Activated CD4-positive, alpha-beta memory T cell treated with anti-CD3 and anti-CD28 coated beads for 36 hours (primary cell): ENCODE results near the gene UCP3. TPM values are rescaled to one million over a fixed set of nuclear protein-coding genes. Genes with fewer than 3 reads are reported as not detected.
A peak's percentile ranks its signal among the peaks of the same experiment; 100 is the strongest.

Experiments
- CTCF ChIA-PET: fragments of 350-600 bp; sonication (Branson Sonifier 250); formaldehyde crosslinking; loops from one replicate; lab custom pipeline; 2021; ENCODE audit warnings: antibody characterized with exemption, inconsistent platforms; lab: Charles Lee
- POLR2A ChIA-PET: fragments of 350-600 bp; sonication (Branson Sonifier 250); formaldehyde crosslinking; loops from one replicate; lab custom pipeline; 2021; ENCODE audit warnings: antibody characterized with exemption; lab: Charles Lee
- DNase-seq: peaks from one replicate; pipeline ENCODE4 v3.0.0-alpha.2; 2020
- H3K27ac Mint-ChIP-seq: one replicate; pipeline ENCODE4 v1.8.0; 2021; ENCODE audit warnings: mixed read lengths
- H3K27me3 Mint-ChIP-seq: one replicate; pipeline ENCODE4 v1.8.0; 2021; ENCODE audit warnings: mixed read lengths
- H3K36me3 Mint-ChIP-seq: one replicate; pipeline ENCODE4 v1.8.0; 2021; ENCODE audit warnings: mixed read lengths
- H3K4me1 Mint-ChIP-seq: one replicate; pipeline ENCODE4 v1.8.0; 2021; ENCODE audit warnings: low read depth, mixed read lengths
- H3K4me3 Mint-ChIP-seq: one replicate; pipeline ENCODE4 v1.8.0; 2021; ENCODE audit warnings: mild to moderate bottlenecking, mixed read lengths
- H3K9me3 Mint-ChIP-seq: one replicate; pipeline ENCODE4 v1.8.0; 2021; ENCODE audit warnings: mixed read lengths
- intact Hi-C: fragments of 100-400 bp; cut with micrococcal nuclease; formaldehyde crosslinking; loops from one replicate; pipeline ENCODE4 v1.15.1; 2023
- total RNA-seq, 2 experiments: library from RNA; stranded (reverse); gene quantifications; one replicate each; pipeline ENCODE4 v1.2.3, GENCODE V29; 2021

The UCP3 gene
- total RNA-seq, 2 experiments from 2014 or later = 1.4 to 2.0 TPM

DNA sequence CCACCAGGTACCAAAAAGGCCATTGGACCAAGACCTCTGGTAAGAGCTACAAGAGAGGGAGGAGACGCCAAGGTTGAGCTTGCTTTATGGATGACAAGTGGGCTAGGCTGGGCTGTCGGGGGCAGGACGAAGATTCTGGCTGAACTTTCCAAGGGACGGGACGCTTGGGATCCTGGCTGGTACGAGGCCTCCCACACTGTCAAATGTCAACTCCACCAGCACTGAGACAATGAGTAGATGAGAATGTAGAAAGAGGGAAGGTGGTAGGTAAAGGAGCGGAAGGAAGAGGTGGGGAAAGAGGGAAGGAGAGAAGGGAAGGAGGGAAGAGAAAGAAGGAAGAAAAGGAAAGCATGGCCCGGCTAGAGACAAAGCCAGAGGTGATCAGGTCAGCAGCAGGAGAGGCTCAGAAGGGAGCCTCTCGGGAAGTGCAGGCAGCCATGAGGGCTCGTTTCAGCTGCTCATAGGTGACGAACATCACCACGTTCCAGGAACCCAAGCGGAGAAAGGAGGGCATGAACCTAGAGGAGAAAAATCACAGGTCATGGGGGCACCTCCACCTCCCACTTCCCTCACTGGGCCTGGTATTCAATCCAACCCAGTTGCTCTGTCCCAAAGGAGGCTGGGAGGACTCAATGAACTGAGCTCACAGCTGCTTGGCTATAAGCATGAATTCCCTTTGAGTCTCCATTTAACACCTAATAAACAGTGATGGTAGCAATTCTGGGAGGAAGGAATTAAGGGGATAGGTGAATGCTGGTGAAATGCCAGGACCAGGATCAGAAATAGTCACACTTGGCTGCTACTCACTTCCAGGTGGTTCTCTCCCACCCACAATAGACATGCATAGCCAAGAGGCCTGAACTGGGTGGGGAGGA lies 34.0 kb downstream of the UCP3 start:
- H3K27ac Mint-ChIP-seq = peak overlapping the region; percentile 90
- peaks cover 88% of the 10 kb centered on the region for H3K4me1 Mint-ChIP-seq
- H3K27me3 Mint-ChIP-seq = no peaks in the 10 kb centered on the region
- peaks cover 60% of the 10 kb centered on the region for H3K36me3 Mint-ChIP-seq
- no peaks in the 10 kb centered on the region for H3K9me3 Mint-ChIP-seq
- ChIA-PET POLR2A (interaction anchor here (1.3 to 6.2 kb wide), 2 partner anchors 7 to 37 kb away, joined by 5 to 82 read pairs; partner anchors contain the start of gene UCP2), CTCF (interaction anchor here (1.0 kb wide), 1 partner anchor 11 kb away, joined by 3 read pairs; no protein-coding TSS in a partner anchor)
- intact Hi-C loops = loop anchor here (5.0 kb wide), 1 partner anchor 32 kb away; the partner anchor contains the start of gene UCP3
- H3K4me3 Mint-ChIP-seq = no peak overlapping the region
- no peak for DNase-seq

- Mint-ChIP-seq H3K4me1 (peaks cover 88% of the 10 kb centered on the region), H3K9me3 (no peaks in the 10 kb centered on the region), H3K4me3 (no peak overlapping the region), H3K27ac (peak overlapping the region; percentile 90), H3K36me3 (peaks cover 41% of the 10 kb centered on the region), H3K27me3 (no peaks in the 10 kb centered on the region)
- ChIA-PET POLR2A (interaction anchor here (0.6 to 6.2 kb wide), 8 partner anchors 9 to 198 kb away, joined by 3 to 82 read pairs (median 6); partner anchors contain the start of genes C2CD3, PPME1 and UCP2), CTCF (no interaction called here)
- no peak for DNase-seq
- intact Hi-C loops = loop anchor here (5.0 kb wide), 1 partner anchor 34 kb away; the partner anchor contains the start of gene UCP3
Observed at GRCh38 chr11:73972620-73973449, 36.0 kb downstream of the UCP3 start.

DNA sequence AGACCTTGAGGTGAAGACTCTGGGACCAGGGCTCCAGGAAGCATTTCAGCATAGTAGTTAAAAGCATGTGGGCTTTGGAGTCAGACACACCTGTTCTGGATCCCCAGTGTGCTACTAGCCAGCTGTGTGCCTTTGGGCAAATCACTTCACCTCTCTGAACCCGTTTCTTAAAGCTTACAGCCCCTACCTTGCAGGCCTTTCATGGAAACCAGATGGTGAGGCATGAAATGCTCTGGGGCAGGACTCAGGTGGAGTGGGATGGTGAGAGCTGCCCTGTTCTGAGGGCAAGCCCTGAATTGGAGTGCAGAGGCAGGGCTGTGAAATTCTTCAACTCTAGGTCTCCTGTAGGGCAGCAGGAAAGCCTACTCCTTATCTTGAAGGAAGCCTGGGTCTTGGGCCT lies 36.7 kb downstream of the UCP3 start:
- Mint-ChIP-seq H3K36me3 (peaks cover 35% of the 10 kb centered on the region), H3K27ac (peak overlapping the region; percentile 90), H3K4me1 (peaks cover 82% of the 10 kb centered on the region), H3K9me3 (no peaks in the 10 kb centered on the region), H3K27me3 (no peaks in the 10 kb centered on the region), H3K4me3 (no peak overlapping the region)
- CTCF ChIA-PET = interaction anchor here (0.6 to 0.7 kb wide), 2 partner anchors 10 to 11 kb away, joined by 3 read pairs; partner anchors contain the start of gene UCP2
- no peak for DNase-seq
- intact Hi-C loops = loop anchor here (5.0 kb wide), 1 partner anchor 35 kb away; the partner anchor contains the start of gene UCP3
- POLR2A ChIA-PET = interaction anchor here (0.5 to 6.2 kb wide), 8 partner anchors 9 to 204 kb away, joined by 5 to 82 read pairs (median 6); partner anchors contain the start of genes C2CD3, PPME1 and UCP2

GRCh38 chr11:73971175-73971719 lies 37.6 kb downstream of the UCP3 start:
- Mint-ChIP-seq H3K9me3 (no peaks in the 10 kb centered on the region), H3K27me3 (no peaks in the 10 kb centered on the region), H3K36me3 (peaks cover 27% of the 10 kb centered on the region), H3K4me1 (peaks cover 72% of the 10 kb centered on the region), H3K27ac (peak overlapping the region; percentile 71), H3K4me3 (no peak overlapping the region)
- ChIA-PET POLR2A (interaction anchor here (0.5 to 6.2 kb wide), 8 partner anchors 10 to 353 kb away, joined by 3 to 82 read pairs (median 5); partner anchors contain the start of gene UCP2), CTCF (interaction anchor here (0.6 to 0.7 kb wide), 2 partner anchors 12 to 119 kb away, joined by 3 read pairs; partner anchors contain the start of gene UCP2)
- intact Hi-C loops = loop anchor here (5.0 kb wide), 1 partner anchor 36 kb away; the partner anchor contains the start of gene UCP3
- peak; percentile 19 for DNase-seq

- H3K36me3 Mint-ChIP-seq = peaks cover 17% of the 10 kb centered on the region
- intact Hi-C loops = loop anchor here (1.0 to 10.0 kb wide), 3 partner anchors 10 to 285 kb away; partner anchors contain the start of gene UCP3
- no peaks in the 10 kb centered on the region for H3K27me3 Mint-ChIP-seq
- peak; percentile 36 for DNase-seq
- peak overlapping the region; percentile 78 for H3K27ac Mint-ChIP-seq
- H3K4me1 Mint-ChIP-seq = peaks cover 67% of the 10 kb centered on the region
- no peaks in the 10 kb centered on the region for H3K9me3 Mint-ChIP-seq
- ChIA-PET POLR2A (interaction anchor here (0.8 to 6.2 kb wide), 7 partner anchors 11 to 355 kb away, joined by 3 to 82 read pairs (median 3); partner anchors contain the start of gene UCP2), CTCF (interaction anchor here (1.1 kb wide), 1 partner anchor 10 kb away, joined by 4 read pairs; no protein-coding TSS in a partner anchor)
- H3K4me3 Mint-ChIP-seq = no peak overlapping the region
Observed at GRCh38 chr11:73969991-73970800, 38.7 kb downstream of the UCP3 start.

DNA sequence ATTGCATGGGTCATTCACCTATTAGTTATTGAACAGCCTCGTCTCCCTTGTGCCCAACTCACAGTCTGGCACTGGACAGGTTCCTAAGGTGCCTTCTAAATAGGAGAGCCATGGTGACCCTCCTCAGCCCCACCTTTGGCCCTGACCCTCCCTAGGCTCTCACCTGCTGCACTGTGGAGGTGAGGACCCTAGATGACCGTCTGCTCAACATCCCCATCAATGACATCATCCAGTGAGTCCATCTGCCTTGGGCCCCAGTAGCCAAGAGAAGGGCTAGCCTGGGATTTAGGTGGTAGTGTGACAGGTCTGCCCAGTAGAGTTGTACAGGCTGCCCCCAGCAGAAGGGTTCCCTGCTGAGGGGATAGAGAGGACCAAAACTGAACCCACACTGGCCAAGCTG lies 39.8 kb downstream of the UCP3 start:
- ChIA-PET CTCF (no interaction called here), POLR2A (interaction anchor here (4.2 to 6.2 kb wide), 2 partner anchors 12 to 50 kb away, joined by 19 to 82 read pairs; partner anchors contain the start of gene UCP2)
- Mint-ChIP-seq H3K27ac (peak overlapping the region; percentile 78), H3K4me1 (peaks cover 62% of the 10 kb centered on the region), H3K4me3 (no peak overlapping the region), H3K27me3 (no peaks in the 10 kb centered on the region), H3K9me3 (no peaks in the 10 kb centered on the region), H3K36me3 (peaks cover 7% of the 10 kb centered on the region)
- no peak for DNase-seq
- intact Hi-C loops = loop anchor here (10.0 kb wide), 1 partner anchor 286 kb away; no protein-coding TSS in a partner anchor

DNA sequence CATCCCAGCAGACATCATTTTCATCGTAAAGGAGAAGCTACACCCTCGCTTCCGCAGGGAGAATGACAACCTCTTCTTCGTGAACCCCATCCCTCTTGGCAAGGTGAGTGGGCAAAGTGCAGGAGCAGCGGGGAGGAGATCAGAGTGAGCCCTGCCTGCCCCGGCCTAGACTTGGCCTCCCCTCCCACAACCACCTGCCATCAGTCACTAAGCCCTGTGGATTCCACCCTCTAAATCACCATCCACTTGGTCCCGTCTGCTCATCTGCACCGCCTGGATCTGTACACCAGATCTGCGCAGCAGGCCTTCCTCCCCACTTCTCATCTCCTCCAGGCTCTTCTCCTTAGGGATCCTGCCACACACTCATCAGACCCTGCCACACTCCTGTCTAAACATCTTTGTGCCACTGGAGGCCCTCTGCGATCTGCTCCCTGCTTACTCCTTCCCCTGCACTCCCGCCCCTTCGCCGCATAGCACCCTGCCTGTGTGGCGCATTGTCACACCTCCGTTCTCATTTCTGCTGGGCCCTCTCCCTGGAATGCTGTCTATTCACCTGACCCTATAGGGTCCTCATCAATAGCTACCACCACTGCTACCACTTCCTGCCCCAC lies 40.4 kb downstream of the UCP3 start:
- Mint-ChIP-seq H3K9me3 (no peaks in the 10 kb centered on the region), H3K27ac (peak overlapping the region; percentile 78), H3K4me3 (no peak overlapping the region), H3K4me1 (peaks cover 59% of the 10 kb centered on the region), H3K27me3 (no peaks in the 10 kb centered on the region), H3K36me3 (peaks cover 4% of the 10 kb centered on the region)
- intact Hi-C loops = loop anchor here (10.0 kb wide), 1 partner anchor 286 kb away; no protein-coding TSS in a partner anchor
- POLR2A ChIA-PET = interaction anchor here (2.9 to 6.2 kb wide), 2 partner anchors 12 to 13 kb away, joined by 26 to 82 read pairs; partner anchors contain the start of gene UCP2
- no peak for DNase-seq
- CTCF ChIA-PET = interaction anchor here (1.7 kb wide), 1 partner anchor 13 kb away, joined by 4 read pairs; no protein-coding TSS in a partner anchor

DNA sequence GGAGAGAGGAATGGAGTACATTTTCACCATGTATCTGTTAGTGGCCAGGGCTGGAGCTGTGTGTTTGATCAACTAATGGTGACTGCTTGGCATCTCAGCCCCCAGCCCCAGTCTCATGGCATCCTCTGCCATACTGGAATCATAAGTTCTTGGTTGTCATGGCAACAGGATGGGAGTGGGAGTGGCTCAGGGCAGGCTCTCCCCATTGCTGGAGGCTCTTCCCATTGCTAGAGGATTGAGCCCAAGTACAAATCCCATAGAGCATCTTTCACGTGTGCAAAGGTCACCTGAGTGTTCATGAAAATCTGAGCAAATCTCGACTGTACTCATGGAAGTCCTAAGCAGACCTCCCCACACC lies 43.1 kb downstream of the UCP3 start:
- Mint-ChIP-seq H3K4me1 (peaks cover 43% of the 10 kb centered on the region), H3K9me3 (no peaks in the 10 kb centered on the region), H3K36me3 (no peaks in the 10 kb centered on the region), H3K27ac (no peak overlapping the region), H3K4me3 (no peak overlapping the region), H3K27me3 (no peaks in the 10 kb centered on the region)
- POLR2A ChIA-PET = interaction anchor here (2.9 kb wide), 1 partner anchor 15 kb away, joined by 26 read pairs; the partner anchor contains the start of gene UCP2
- CTCF ChIA-PET = interaction anchor here (1.3 to 1.4 kb wide), 3 partner anchors 36 to 356 kb away, joined by 3 to 5 read pairs (median 3); no protein-coding TSS in a partner anchor
- DNase-seq = no peak
- intact Hi-C loops = loop anchor here (2.0 to 10.0 kb wide), 3 partner anchors 15 to 289 kb away; partner anchors contain the start of genes C2CD3 and PPME1

DNA sequence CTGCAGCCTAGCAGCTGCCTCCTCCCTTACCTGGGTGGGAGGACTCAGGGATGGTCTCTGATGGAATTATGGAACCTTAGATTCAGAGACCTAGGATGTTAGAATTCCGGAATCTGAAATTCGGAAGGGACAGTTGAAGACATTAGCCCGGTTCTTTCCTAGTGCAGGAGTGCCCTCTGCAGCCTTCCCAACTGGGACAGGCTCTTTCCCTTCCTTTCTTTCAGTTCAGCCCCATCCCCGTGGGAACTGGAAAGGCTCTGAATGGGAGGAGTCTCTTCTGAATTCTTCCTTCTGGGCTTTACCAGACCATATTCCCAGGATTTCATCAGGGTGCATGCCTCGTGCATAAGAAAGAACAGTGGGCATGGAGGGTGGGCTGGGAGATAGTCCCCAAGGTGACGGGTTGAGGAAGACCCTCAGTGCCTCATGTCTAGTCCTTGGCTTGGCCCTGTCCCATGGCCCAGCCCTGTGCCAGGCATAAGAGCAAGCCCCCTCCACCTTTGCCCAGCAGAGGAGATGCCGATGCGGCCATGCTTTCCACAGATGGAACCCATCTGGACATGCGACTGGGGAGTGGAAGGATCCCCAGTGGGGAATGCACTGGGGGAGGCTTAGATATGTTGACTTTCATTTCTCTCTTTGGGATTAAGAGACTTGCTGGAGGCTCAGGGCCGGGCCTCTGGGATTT lies 43.7 kb downstream of the UCP3 start:
- ChIA-PET CTCF (interaction anchor here (1.3 to 2.5 kb wide), 8 partner anchors 15 to 290 kb away, joined by 3 to 13 read pairs (median 9); partner anchors contain the start of genes C2CD3 and PPME1), POLR2A (interaction anchor here (0.7 to 2.9 kb wide), 2 partner anchors 14 to 16 kb away, joined by 3 to 26 read pairs; partner anchors contain the start of gene UCP2)
- no peak for DNase-seq
- intact Hi-C loops = loop anchor here (2.0 to 10.0 kb wide), 3 partner anchors 16 to 290 kb away; partner anchors contain the start of genes C2CD3 and PPME1
- no peaks in the 10 kb centered on the region for H3K36me3 Mint-ChIP-seq
- H3K4me1 Mint-ChIP-seq = peaks cover 40% of the 10 kb centered on the region
- H3K4me3 Mint-ChIP-seq = no peak overlapping the region
- no peaks in the 10 kb centered on the region for H3K27me3 Mint-ChIP-seq
- no peaks in the 10 kb centered on the region for H3K9me3 Mint-ChIP-seq
- no peak overlapping the region for H3K27ac Mint-ChIP-seq
